ENCODE data around the gene MAPK12. TPM values are rescaled to one million over a fixed set of nuclear protein-coding genes. Genes with fewer than 3 reads are reported as not detected.

MAPK12 gene
- total and polyA plus RNA-seq, 9 of the 15 experiments (the other 6 are each of a cell fraction or from before 2014, with no cell fraction given) = 0.79 to 71.5 (median 32.8) TPM

- no peak for TF ChIP-seq BCLAF1 (IDR thresholded peaks at IDR 0.05; ENCODE audit: borderline replicate concordance in 1 of 2, control insufficient read depth in 1 of 2, low read depth in 2 of 2, low read length in 1 of 2)
- TF ChIP-seq ETV6 (IDR thresholded peaks at IDR 0.05; ENCODE audit: borderline replicate concordance in 1 of 2, low read depth in 2 of 2, low read length in 1 of 2) = no peak
- no peak for TF ChIP-seq ETV6 (CRISPR knock-in tag; IDR thresholded peaks at IDR 0.05; ENCODE audit: borderline replicate concordance)
- TF ChIP-seq, protein P1, sequence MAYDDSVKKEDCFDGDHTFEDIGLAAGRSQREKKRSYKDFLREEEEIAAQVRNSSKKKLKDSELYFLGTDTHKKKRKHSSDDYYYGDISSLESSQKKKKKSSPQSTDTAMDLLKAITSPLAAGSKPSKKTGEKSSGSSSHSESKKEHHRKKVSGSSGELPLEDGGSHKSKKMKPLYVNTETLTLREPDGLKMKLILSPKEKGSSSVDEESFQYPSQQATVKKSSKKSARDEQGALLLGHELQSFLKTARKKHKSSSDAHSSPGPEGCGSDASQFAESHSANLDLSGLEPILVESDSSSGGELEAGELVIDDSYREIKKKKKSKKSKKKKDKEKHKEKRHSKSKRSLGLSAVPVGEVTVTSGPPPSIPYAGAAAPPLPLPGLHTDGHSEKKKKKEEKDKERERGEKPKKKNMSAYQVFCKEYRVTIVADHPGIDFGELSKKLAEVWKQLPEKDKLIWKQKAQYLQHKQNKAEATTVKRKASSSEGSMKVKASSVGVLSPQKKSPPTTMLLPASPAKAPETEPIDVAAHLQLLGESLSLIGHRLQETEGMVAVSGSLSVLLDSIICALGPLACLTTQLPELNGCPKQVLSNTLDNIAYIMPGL (CRISPR knock-in tag; IDR thresholded peaks at IDR 0.05) = 0 out of 2 replicates have a peak, but pooled peaks have one; percentile 42
- TF ChIP-seq ZNF561 (CRISPR knock-in tag; conservative IDR thresholded peaks at IDR 0.05) = no peak
- TF ChIP-seq PML (IDR thresholded peaks at IDR 0.05; ENCODE audit: low read length) = no peak
- TF ChIP-seq, protein P2, sequence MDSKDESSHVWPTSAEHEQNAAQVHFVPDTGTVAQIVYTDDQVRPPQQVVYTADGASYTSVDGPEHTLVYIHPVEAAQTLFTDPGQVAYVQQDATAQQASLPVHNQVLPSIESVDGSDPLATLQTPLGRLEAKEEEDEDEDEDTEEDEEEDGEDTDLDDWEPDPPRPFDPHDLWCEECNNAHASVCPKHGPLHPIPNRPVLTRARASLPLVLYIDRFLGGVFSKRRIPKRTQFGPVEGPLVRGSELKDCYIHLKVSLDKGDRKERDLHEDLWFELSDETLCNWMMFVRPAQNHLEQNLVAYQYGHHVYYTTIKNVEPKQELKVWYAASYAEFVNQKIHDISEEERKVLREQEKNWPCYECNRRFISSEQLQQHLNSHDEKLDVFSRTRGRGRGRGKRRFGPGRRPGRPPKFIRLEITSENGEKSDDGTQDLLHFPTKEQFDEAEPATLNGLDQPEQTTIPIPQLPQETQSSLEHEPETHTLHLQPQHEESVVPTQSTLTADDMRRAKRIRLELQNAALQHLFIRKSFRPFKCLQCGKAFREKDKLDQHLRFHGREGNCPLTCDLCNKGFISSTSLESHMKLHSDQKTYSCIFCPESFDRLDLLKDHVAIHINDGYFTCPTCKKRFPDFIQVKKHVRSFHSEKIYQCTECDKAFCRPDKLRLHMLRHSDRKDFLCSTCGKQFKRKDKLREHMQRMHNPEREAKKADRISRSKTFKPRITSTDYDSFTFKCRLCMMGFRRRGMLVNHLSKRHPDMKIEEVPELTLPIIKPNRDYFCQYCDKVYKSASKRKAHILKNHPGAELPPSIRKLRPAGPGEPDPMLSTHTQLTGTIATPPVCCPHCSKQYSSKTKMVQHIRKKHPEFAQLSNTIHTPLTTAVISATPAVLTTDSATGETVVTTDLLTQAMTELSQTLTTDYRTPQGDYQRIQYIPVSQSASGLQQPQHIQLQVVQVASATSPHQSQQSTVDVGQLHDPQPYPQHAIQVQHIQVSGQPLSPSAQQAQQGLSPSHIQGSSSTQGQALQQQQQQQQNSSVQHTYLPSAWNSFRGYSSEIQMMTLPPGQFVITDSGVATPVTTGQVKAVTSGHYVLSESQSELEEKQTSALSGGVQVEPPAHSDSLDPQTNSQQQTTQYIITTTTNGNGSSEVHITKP (IDR thresholded peaks at IDR 0.05; ENCODE audit: partially characterized antibody) = peak; percentile 28
- no peak for TF ChIP-seq THRAP3 (IDR thresholded peaks at IDR 0.05; ENCODE audit: borderline replicate concordance)
- TF ChIP-seq, protein P3, sequence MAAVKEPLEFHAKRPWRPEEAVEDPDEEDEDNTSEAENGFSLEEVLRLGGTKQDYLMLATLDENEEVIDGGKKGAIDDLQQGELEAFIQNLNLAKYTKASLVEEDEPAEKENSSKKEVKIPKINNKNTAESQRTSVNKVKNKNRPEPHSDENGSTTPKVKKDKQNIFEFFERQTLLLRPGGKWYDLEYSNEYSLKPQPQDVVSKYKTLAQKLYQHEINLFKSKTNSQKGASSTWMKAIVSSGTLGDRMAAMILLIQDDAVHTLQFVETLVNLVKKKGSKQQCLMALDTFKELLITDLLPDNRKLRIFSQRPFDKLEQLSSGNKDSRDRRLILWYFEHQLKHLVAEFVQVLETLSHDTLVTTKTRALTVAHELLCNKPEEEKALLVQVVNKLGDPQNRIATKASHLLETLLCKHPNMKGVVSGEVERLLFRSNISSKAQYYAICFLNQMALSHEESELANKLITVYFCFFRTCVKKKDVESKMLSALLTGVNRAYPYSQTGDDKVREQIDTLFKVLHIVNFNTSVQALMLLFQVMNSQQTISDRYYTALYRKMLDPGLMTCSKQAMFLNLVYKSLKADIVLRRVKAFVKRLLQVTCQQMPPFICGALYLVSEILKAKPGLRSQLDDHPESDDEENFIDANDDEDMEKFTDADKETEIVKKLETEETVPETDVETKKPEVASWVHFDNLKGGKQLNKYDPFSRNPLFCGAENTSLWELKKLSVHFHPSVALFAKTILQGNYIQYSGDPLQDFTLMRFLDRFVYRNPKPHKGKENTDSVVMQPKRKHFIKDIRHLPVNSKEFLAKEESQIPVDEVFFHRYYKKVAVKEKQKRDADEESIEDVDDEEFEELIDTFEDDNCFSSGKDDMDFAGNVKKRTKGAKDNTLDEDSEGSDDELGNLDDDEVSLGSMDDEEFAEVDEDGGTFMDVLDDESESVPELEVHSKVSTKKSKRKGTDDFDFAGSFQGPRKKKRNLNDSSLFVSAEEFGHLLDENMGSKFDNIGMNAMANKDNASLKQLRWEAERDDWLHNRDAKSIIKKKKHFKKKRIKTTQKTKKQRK (IDR thresholded peaks at IDR 0.05; ENCODE audit: borderline replicate concordance, low read depth, low read length) = no peak
- TF ChIP-seq SIN3A (IDR thresholded peaks at IDR 0.05; ENCODE audit: borderline replicate concordance in 2 of 2, control insufficient read depth in 1 of 2, low read depth in 2 of 2, low read length in 2 of 2) = peak in 1 of 2 experiments; percentile 92; a peak in 2 of 4 replicates
- TF ChIP-seq ETV1 (tag; conservative IDR thresholded peaks at IDR 0.05; ENCODE audit: low read depth) = 0 out of 2 replicates have a peak, but pooled peaks have one; percentile 15
- TF ChIP-seq ZNF445 (CRISPR knock-in tag; IDR thresholded peaks at IDR 0.05; ENCODE audit: low read depth) = no peak
- TF ChIP-seq HDAC6 (IDR thresholded peaks at IDR 0.05; ENCODE audit: low read depth, low read length) = no peak
Measured at GRCh38 chr22:50270666-50271394, 9.3 kb upstream of the MAPK12 start (continued).
